NCI-H524 treated with DMSO at 0.1 percent for 48 hours (cell line): ENCODE data around the gene ALDH6A1.

ENCODE experiments used
- DNase-seq: peaks from one replicate; lab custom pipeline; 2025; lab: John Stamatoyannopoulos, UW

Gene ALDH6A1

GRCh38 chr14:74049876-74050495 lies 34.3 kb downstream of the ALDH6A1 start:
- no peak for DNase-seq

GRCh38 chr14:74048281-74048680 lies 36.0 kb downstream of the ALDH6A1 start:
- no peak for DNase-seq

- no peak for DNase-seq
These were observed 38.7 kb downstream of the ALDH6A1 start for GRCh38 chr14:74045522-74045921.

GRCh38 chr14:74042296-74042695 lies 42.0 kb downstream of the ALDH6A1 start:
- DNase-seq: no peak

GRCh38 chr14:74038020-74038859 lies 46.0 kb downstream of the ALDH6A1 start:
- DNase-seq: peak; percentile 39

GRCh38 chr14:74035556-74035955 lies 48.7 kb downstream of the ALDH6A1 start:
- DNase-seq: peak; percentile 5

GRCh38 chr14:74034572-74034971 lies 49.7 kb downstream of the ALDH6A1 start:
- no peak for DNase-seq

- DNase-seq: no peak
These were observed 55.1 kb downstream of the ALDH6A1 start for GRCh38 chr14:74029136-74029535.

GRCh38 chr14:74022346-74022745 lies 61.9 kb downstream of the ALDH6A1 start:
- DNase-seq: no peak

GRCh38 chr14:74019408-74020137 lies 64.7 kb downstream of the ALDH6A1 start:
- no peak for DNase-seq

- peak; percentile 45 for DNase-seq
These were observed 65.5 kb downstream of the ALDH6A1 start, which contains the start of the genes BBOF1 and ENTPD5 for GRCh38 chr14:74018586-74019407. BBOF1 (plus strand) TSS chr14:74019349; CDS start chr14:74019479, 130 bp downstream. ENTPD5 (minus strand) TSS chr14:74019288; CDS start chr14:73988102, 31,186 bp downstream.

- DNase-seq: no peak
These were observed 66.1 kb downstream of the ALDH6A1 start for GRCh38 chr14:74018174-74018585.

- DNase-seq: no peak
These were observed 68.3 kb downstream of the ALDH6A1 start for GRCh38 chr14:74015963-74016362.

GRCh38 chr14:74015176-74015575 lies 69.1 kb downstream of the ALDH6A1 start:
- DNase-seq: no peak

GRCh38 chr14:74014299-74014698 lies 70.0 kb downstream of the ALDH6A1 start:
- no peak for DNase-seq

- no peak for DNase-seq
These were observed 75.3 kb downstream of the ALDH6A1 start for GRCh38 chr14:74008843-74009499.
